ENCODE data around the gene VEPH1. TPM values are rescaled to one million over a fixed set of nuclear protein-coding genes. Genes with fewer than 3 reads are reported as not detected.

VEPH1 gene
- total RNA-seq, 6 experiments from 2014 or later: 0.51 to 1.4 (median 0.93) TPM

DNA sequence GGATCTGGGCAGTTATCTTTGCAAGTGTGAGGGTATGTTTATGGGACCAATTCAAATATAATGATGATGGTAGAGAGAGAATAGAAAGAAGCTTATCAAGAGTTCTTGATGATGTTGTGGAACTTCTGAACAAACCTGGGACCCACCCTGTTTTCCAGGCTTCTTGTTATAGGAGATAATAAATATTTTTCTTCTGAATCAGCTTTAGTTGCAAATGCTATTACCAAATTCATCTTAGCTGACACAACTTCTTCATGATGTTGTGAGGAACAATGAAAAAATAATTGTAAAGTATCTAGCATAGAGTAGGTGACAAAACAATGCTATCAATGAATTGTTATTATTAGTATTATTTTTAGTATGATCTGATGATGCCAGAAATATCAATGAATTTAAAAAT lies 110.1 kb downstream of the VEPH1 start:
- Histone ChIP-seq H3K27ac (no peak overlapping the region), H3K4me1 (no peaks in the 10 kb centered on the region), H3K9me3 (no peaks in the 10 kb centered on the region), H3K4me3 (no peak overlapping the region), H3K36me3 (no peaks in the 10 kb centered on the region), H3K27me3 (no peaks in the 10 kb centered on the region)
- DNase-seq (no peak), ATAC-seq (no peak)
- intact Hi-C loops (cut with DNase I): no loop called here
- no peak for TF ChIP-seq POLR2A (IDR thresholded peaks at IDR 0.05)

DNA sequence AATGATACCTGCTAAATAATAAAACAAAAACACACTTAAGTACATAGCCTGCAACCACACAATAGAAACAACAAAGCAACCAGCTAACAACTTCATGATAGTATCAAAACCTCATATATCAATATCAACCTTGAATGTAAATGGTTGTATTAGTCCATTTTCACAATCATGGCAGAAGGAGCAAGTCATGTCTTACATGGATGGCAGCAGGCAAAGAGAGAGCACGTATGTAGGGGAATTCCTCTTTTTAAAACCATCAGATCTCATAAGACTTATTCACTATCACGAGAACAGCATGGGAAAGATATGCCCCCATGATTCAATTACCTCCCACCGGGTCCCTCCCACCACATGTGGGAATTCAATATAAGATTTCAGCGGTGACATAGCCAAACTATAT lies 111.1 kb downstream of the VEPH1 start:
- WGBS (ENCODE audit: insufficient coverage, low coverage, low lambda C conversion rate, missing lambda C conversion rate): 59% methylated on average over 4 of the region's 4 CpGs
- intact Hi-C loops (cut with DNase I): no loop called here
- DNase-seq: no peak
- Histone ChIP-seq H3K36me3 (no peaks in the 10 kb centered on the region), H3K4me1 (no peaks in the 10 kb centered on the region), H3K27me3 (no peaks in the 10 kb centered on the region), H3K27ac (no peak overlapping the region), H3K9me3 (no peaks in the 10 kb centered on the region), H3K4me3 (no peak overlapping the region)
- TF ChIP-seq, protein P1, sequence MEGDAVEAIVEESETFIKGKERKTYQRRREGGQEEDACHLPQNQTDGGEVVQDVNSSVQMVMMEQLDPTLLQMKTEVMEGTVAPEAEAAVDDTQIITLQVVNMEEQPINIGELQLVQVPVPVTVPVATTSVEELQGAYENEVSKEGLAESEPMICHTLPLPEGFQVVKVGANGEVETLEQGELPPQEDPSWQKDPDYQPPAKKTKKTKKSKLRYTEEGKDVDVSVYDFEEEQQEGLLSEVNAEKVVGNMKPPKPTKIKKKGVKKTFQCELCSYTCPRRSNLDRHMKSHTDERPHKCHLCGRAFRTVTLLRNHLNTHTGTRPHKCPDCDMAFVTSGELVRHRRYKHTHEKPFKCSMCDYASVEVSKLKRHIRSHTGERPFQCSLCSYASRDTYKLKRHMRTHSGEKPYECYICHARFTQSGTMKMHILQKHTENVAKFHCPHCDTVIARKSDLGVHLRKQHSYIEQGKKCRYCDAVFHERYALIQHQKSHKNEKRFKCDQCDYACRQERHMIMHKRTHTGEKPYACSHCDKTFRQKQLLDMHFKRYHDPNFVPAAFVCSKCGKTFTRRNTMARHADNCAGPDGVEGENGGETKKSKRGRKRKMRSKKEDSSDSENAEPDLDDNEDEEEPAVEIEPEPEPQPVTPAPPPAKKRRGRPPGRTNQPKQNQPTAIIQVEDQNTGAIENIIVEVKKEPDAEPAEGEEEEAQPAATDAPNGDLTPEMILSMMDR (IDR thresholded peaks at IDR 0.05): no peak
- no peak for TF ChIP-seq POLR2A (IDR thresholded peaks at IDR 0.05)
- ATAC-seq: no peak

DNA sequence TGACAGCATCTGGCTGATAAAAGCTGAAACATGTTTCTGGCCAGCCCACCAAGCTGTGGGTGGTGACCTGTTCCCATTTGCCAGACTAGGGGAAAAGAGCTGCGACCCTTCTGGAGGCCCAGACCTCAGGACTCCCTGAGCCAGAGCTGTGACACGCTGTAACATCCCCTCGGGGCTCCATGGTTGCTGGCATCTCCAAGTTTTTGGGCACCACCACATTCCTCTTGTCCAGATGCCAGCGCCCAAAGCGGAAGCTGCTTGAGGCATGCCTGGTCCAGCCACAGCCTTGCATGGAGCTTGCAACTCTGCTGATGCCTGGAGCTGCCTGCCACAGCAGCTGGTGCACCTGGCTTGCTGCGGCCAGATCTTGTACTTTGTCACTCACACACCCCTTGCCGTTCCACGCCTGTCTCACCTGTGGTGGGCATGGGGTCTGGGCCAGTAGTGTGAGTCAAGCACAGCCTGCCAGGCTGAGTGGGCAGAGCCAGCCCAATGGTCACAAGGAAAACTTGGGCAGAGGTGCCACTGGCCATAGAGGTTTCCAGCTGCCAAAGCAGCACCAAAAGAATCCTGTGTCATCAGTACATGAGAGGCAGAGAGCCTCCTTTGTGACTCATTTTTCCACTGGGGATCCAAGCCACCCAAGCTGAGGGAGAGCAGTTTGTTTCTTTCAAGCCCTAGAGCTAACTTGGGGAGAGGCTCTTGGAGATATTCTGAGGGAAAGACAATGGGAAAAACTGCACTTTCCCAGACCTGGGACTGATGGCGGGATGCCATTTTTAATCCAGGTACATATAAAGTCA lies 112.3 kb downstream of the VEPH1 start:
- H3K27me3 ChIP-seq: no peaks in the 10 kb centered on the region
- DNase-seq (no peak), ATAC-seq (no peak)
- no peak for TF ChIP-seq POLR2A (IDR thresholded peaks at IDR 0.05)
- TF ChIP-seq, protein P1 (IDR thresholded peaks at IDR 0.05): no peak
- no peaks in the 10 kb centered on the region for H3K36me3 ChIP-seq
- no peaks in the 10 kb centered on the region for H3K4me1 ChIP-seq
- H3K4me3 ChIP-seq: no peak overlapping the region
- intact Hi-C loops (cut with DNase I): no loop called here
- no peaks in the 10 kb centered on the region for H3K9me3 ChIP-seq
- WGBS (ENCODE audit: insufficient coverage, low coverage, low lambda C conversion rate, missing lambda C conversion rate): 96% methylated on average over 2 of the region's 9 CpGs
- H3K27ac ChIP-seq: no peak overlapping the region

DNA sequence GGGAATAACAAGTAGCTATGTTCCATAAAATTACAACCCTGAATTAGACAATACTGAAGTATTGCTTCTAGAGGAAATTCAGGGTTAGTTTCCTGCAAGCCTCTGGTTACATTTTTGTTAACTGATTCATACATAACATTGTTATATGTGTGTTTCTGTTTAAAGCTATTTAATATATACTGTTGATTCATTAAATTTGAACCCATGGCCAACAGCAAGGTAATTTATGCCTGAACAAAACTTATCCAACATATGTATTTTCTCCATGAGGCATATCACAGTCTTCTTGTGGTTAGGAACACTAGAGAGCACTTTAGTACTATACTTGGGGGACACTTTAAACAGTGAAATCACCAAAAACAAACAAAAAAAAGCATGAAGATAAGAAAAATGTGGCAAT lies 114.2 kb downstream of the VEPH1 start:
- TF ChIP-seq, protein P1 (IDR thresholded peaks at IDR 0.05): no peak
- no peak for TF ChIP-seq POLR2A (IDR thresholded peaks at IDR 0.05)
- Histone ChIP-seq H3K4me1 (no peaks in the 10 kb centered on the region), H3K9me3 (no peaks in the 10 kb centered on the region), H3K27me3 (no peaks in the 10 kb centered on the region), H3K36me3 (no peaks in the 10 kb centered on the region), H3K4me3 (no peak overlapping the region), H3K27ac (no peak overlapping the region)
- ATAC-seq (no peak), DNase-seq (no peak)
- intact Hi-C loops (cut with DNase I): no loop called here

DNA sequence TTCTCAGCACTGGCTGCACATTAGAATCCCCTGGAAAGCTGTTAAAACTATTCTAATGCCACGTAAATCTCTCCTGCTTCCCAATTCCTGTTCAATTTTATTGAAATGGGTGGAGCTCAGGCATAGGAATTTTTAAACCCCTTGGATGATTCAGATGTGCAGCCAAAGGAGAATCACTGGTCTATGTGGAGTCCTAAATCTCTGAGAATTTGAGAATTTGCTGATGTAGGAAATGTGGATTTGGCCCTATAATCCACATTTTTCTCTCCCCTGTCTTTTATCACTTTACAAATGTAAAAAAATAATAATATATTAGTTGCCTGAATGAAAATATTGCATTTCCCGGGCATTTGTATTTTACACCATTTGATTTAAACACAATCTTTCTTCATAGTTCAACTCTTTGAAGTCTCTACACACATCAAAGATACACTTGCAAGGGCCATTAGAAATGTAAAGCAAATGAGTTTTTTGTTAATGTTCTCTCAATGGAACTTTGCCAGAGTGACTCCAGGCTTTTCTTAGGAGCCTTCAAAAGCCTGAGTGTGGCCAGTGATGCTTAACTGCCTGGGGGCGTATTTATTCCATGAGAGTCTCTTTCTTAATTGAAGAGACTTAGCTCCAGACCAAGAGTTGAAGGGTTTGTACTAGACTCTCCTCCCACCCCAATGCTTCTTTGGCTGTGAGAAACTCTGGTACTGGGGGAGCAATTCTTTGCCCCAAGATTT lies 115.3 kb downstream of the VEPH1 start:
- H3K9me3 ChIP-seq: no peaks in the 10 kb centered on the region
- ATAC-seq (no peak), DNase-seq (no peak)
- TF ChIP-seq, protein P1 (IDR thresholded peaks at IDR 0.05): no peak
- TF ChIP-seq POLR2A (IDR thresholded peaks at IDR 0.05): no peak
- no peak overlapping the region for H3K4me3 ChIP-seq
- H3K36me3 ChIP-seq: no peaks in the 10 kb centered on the region
- H3K4me1 ChIP-seq: no peaks in the 10 kb centered on the region
- 36% methylated on average over 3 of the region's 3 CpGs for WGBS (ENCODE audit: insufficient coverage, low coverage, low lambda C conversion rate, missing lambda C conversion rate)
- H3K27me3 ChIP-seq: no peaks in the 10 kb centered on the region
- intact Hi-C loops (cut with DNase I): no loop called here
- H3K27ac ChIP-seq: no peak overlapping the region
